T-helper 2 cell treated with Interferon-gamma antibody and Interleukin-4, amounts not matched to agents 5 μg/mL and 100 μg/mL, for 36 hours (primary cell): ENCODE results near the gene PDSS2.
"Not testable (repeated sequence)": the region's sequence is repeated elsewhere in the genome, so short reads cannot be mapped to it uniquely, and the experiment has no call there.

ENCODE experiments used
- DNase-seq: peaks from one replicate; pipeline ENCODE4 v3.0.0; 2021; ENCODE audit warnings: low spot score
- H3K27ac Mint-ChIP-seq: one replicate; pipeline ENCODE4 v1.8.0; 2021; ENCODE audit warnings: mild to moderate bottlenecking, mixed read lengths
- H3K27me3 Mint-ChIP-seq: one replicate; pipeline ENCODE4 v1.8.0; 2021; ENCODE audit warnings: low read depth, mixed read lengths
- H3K36me3 Mint-ChIP-seq: one replicate; pipeline ENCODE4 v1.8.0; 2021; ENCODE audit warnings: low read depth, mixed read lengths
- H3K4me1 Mint-ChIP-seq: one replicate; pipeline ENCODE4 v1.8.0; 2021; ENCODE audit warnings: low read depth, mixed read lengths
- H3K4me3 Mint-ChIP-seq: one replicate; pipeline ENCODE4 v1.8.0; 2022; ENCODE audit warnings: mild to moderate bottlenecking, moderate library complexity, mixed read lengths
- H3K9me3 Mint-ChIP-seq: one replicate; pipeline ENCODE4 v1.8.0; 2021; ENCODE audit warnings: mixed read lengths

PDSS2 gene

GRCh38 chr6:107154801-107155160 is 304.6 kb downstream of the PDSS2 start:
- Mint-ChIP-seq H3K9me3 (no peaks in the 10 kb centered on the region), H3K36me3 (no peaks in the 10 kb centered on the region), H3K27me3 (no peaks in the 10 kb centered on the region), H3K27ac (no peak overlapping the region), H3K4me1 (no peaks in the 10 kb centered on the region), H3K4me3 (no peak overlapping the region)
- DNase-seq, result no peak

- no peak overlapping the region for H3K4me3 Mint-ChIP-seq
- no peaks in the 10 kb centered on the region for H3K9me3 Mint-ChIP-seq
- DNase-seq, result no peak
- H3K4me1 Mint-ChIP-seq, result no peaks in the 10 kb centered on the region
- no peaks in the 10 kb centered on the region for H3K27me3 Mint-ChIP-seq
- H3K27ac Mint-ChIP-seq, result no peak overlapping the region
- H3K36me3 Mint-ChIP-seq, result no peaks in the 10 kb centered on the region
These were observed 305.1 kb downstream of the PDSS2 start for GRCh38 chr6:107154131-107154800.

GRCh38 chr6:107152638-107153430 is 306.5 kb downstream of the PDSS2 start:
- no peak for DNase-seq
- Mint-ChIP-seq H3K27me3 (no peaks in the 10 kb centered on the region), H3K4me3 (no peak overlapping the region), H3K36me3 (no peaks in the 10 kb centered on the region), H3K27ac (no peak overlapping the region), H3K4me1 (no peaks in the 10 kb centered on the region), H3K9me3 (no peaks in the 10 kb centered on the region)

- H3K4me1 Mint-ChIP-seq, result no peaks in the 10 kb centered on the region
- H3K27me3 Mint-ChIP-seq, result no peaks in the 10 kb centered on the region
- no peaks in the 10 kb centered on the region for H3K36me3 Mint-ChIP-seq
These were observed 314.7 kb downstream of the PDSS2 start for GRCh38 chr6:107144666-107145065.

GRCh38 chr6:107144014-107144413 is 315.4 kb downstream of the PDSS2 start:
- Mint-ChIP-seq H3K4me1 (no peaks in the 10 kb centered on the region), H3K36me3 (no peaks in the 10 kb centered on the region), H3K4me3 (no peak overlapping the region), H3K27me3 (no peaks in the 10 kb centered on the region), H3K9me3 (no peaks in the 10 kb centered on the region), H3K27ac (no peak overlapping the region)
- no peak for DNase-seq

More at GRCh38 chr6:107144666-107145065, 314.7 kb downstream of the PDSS2 start:
- no peak for DNase-seq
- no peak overlapping the region for H3K4me3 Mint-ChIP-seq
- no peaks in the 10 kb centered on the region for H3K9me3 Mint-ChIP-seq
- H3K27ac Mint-ChIP-seq, result no peak overlapping the region

GRCh38 chr6:107140581-107140980 is 318.8 kb downstream of the PDSS2 start:
- no peak for DNase-seq
- no peaks in the 10 kb centered on the region for H3K36me3 Mint-ChIP-seq
- H3K4me1 Mint-ChIP-seq, result no peaks in the 10 kb centered on the region
- no peak overlapping the region for H3K4me3 Mint-ChIP-seq
- no peak overlapping the region for H3K27ac Mint-ChIP-seq
- H3K9me3 Mint-ChIP-seq, result no peaks in the 10 kb centered on the region
- no peaks in the 10 kb centered on the region for H3K27me3 Mint-ChIP-seq

- not testable (repeated sequence) for H3K9me3 Mint-ChIP-seq, H3K27ac Mint-ChIP-seq, H3K4me1 Mint-ChIP-seq, H3K27me3 Mint-ChIP-seq, H3K4me3 Mint-ChIP-seq, DNase-seq, H3K36me3 Mint-ChIP-seq
These were observed 323.0 kb downstream of the PDSS2 start for GRCh38 chr6:107136324-107136723.

- not testable (repeated sequence) for H3K27ac Mint-ChIP-seq, H3K9me3 Mint-ChIP-seq, H3K27me3 Mint-ChIP-seq, H3K36me3 Mint-ChIP-seq, H3K4me3 Mint-ChIP-seq, H3K4me1 Mint-ChIP-seq, DNase-seq
These were observed 324.2 kb downstream of the PDSS2 start for GRCh38 chr6:107135048-107135680.

GRCh38 chr6:107132330-107132954 is 326.9 kb downstream of the PDSS2 start:
- no peak overlapping the region for H3K27ac Mint-ChIP-seq
- H3K9me3 Mint-ChIP-seq, result no peaks in the 10 kb centered on the region
- H3K4me1 Mint-ChIP-seq, result peaks cover 3% of the 10 kb centered on the region
- H3K4me3 Mint-ChIP-seq, result no peak overlapping the region
- no peak for DNase-seq
- no peaks in the 10 kb centered on the region for H3K36me3 Mint-ChIP-seq
- H3K27me3 Mint-ChIP-seq, result peaks cover 3% of the 10 kb centered on the region

GRCh38 chr6:107129370-107129925 is 329.9 kb downstream of the PDSS2 start:
- H3K36me3 Mint-ChIP-seq, result no peaks in the 10 kb centered on the region
- H3K4me1 Mint-ChIP-seq, result peaks cover 3% of the 10 kb centered on the region
- H3K27ac Mint-ChIP-seq, result no peak overlapping the region
- no peaks in the 10 kb centered on the region for H3K9me3 Mint-ChIP-seq
- peaks cover 3% of the 10 kb centered on the region for H3K27me3 Mint-ChIP-seq
- H3K4me3 Mint-ChIP-seq, result no peak overlapping the region
- DNase-seq, result no peak

GRCh38 chr6:107128577-107128976 is 330.8 kb downstream of the PDSS2 start:
- DNase-seq, result no peak
- H3K27ac Mint-ChIP-seq, result no peak overlapping the region
- peaks cover 3% of the 10 kb centered on the region for H3K27me3 Mint-ChIP-seq
- H3K36me3 Mint-ChIP-seq, result no peaks in the 10 kb centered on the region
- peaks cover 3% of the 10 kb centered on the region for H3K4me1 Mint-ChIP-seq
- no peaks in the 10 kb centered on the region for H3K9me3 Mint-ChIP-seq
- H3K4me3 Mint-ChIP-seq, result no peak overlapping the region

GRCh38 chr6:107128175-107128574 is 331.2 kb downstream of the PDSS2 start:
- Mint-ChIP-seq H3K9me3 (no peaks in the 10 kb centered on the region), H3K36me3 (no peaks in the 10 kb centered on the region)
- DNase-seq, result no peak

GRCh38 chr6:107125771-107126170 is 333.6 kb downstream of the PDSS2 start:
- peaks cover 3% of the 10 kb centered on the region for H3K4me1 Mint-ChIP-seq
- no peak for DNase-seq
- no peaks in the 10 kb centered on the region for H3K9me3 Mint-ChIP-seq
- no peak overlapping the region for H3K4me3 Mint-ChIP-seq
- H3K27ac Mint-ChIP-seq, result no peak overlapping the region
- no peaks in the 10 kb centered on the region for H3K36me3 Mint-ChIP-seq
- peaks cover 3% of the 10 kb centered on the region for H3K27me3 Mint-ChIP-seq

More at GRCh38 chr6:107128175-107128574, 331.2 kb downstream of the PDSS2 start:
- H3K27ac Mint-ChIP-seq, result no peak overlapping the region
- no peak overlapping the region for H3K4me3 Mint-ChIP-seq
- H3K27me3 Mint-ChIP-seq, result peaks cover 3% of the 10 kb centered on the region
- peaks cover 3% of the 10 kb centered on the region for H3K4me1 Mint-ChIP-seq

- H3K27me3 Mint-ChIP-seq, result peaks cover 3% of the 10 kb centered on the region
- H3K36me3 Mint-ChIP-seq, result no peaks in the 10 kb centered on the region
- no peak overlapping the region for H3K4me3 Mint-ChIP-seq
- no peak overlapping the region for H3K27ac Mint-ChIP-seq
- H3K9me3 Mint-ChIP-seq, result no peaks in the 10 kb centered on the region
- DNase-seq, result no peak
- H3K4me1 Mint-ChIP-seq, result peaks cover 3% of the 10 kb centered on the region
These were observed 334.4 kb downstream of the PDSS2 start for GRCh38 chr6:107124934-107125348.
